Measurements from ENCODE around the gene CCDC86.
A peak's percentile ranks its signal among the peaks of the same experiment; 100 is the strongest.

The CCDC86 gene, protein sequence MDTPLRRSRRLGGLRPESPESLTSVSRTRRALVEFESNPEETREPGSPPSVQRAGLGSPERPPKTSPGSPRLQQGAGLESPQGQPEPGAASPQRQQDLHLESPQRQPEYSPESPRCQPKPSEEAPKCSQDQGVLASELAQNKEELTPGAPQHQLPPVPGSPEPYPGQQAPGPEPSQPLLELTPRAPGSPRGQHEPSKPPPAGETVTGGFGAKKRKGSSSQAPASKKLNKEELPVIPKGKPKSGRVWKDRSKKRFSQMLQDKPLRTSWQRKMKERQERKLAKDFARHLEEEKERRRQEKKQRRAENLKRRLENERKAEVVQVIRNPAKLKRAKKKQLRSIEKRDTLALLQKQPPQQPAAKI

DNA sequence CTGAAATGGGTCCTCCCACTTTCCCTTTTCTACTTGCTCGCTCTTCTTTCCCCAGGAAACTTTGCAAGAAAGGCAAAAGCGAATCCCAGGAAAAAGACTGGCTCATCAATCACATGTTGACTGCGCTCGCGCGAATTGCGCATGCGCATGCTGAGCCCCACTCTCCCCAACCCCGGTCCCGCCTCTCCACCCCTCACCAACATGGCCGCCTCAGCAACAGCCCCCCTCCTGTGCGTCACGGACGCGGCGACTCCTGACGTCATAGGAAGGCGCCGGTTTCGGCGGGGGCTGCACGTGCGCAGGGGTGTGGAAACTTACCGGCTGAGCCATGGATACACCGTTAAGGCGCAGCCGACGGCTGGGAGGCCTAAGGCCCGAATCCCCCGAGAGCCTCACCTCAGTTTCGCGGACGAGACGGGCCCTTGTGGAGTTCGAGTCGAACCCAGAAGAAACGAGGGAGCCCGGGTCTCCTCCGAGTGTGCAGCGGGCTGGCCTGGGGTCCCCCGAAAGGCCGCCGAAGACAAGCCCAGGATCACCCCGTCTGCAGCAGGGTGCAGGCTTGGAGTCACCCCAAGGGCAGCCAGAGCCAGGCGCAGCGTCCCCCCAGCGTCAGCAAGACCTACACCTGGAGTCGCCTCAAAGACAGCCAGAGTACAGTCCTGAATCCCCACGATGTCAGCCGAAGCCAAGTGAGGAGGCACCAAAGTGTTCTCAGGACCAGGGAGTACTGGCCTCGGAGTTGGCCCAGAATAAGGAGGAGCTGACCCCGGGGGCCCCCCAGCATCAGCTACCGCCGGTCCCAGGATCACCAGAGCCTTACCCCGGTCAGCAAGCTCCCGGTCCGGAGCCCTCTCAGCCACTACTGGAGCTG lies at the start of gene CCDC86:
Gene CCDC86, plus strand, starts transcription at position 317 of the 871 bp plus-strand sequence. Its CDS starts 12 bp downstream, at position 329.
- peaks cover 0 to under 1% of the 10 kb centered on the region in 2 donors for H3K27me3 ChIP-seq (ENCODE audit: control insufficient read depth in 1 of 2, insufficient read depth in 2 of 2, low read length in 2 of 2)
- H3K36me3 ChIP-seq (ENCODE audit: control insufficient read depth in 2 of 2, insufficient read depth in 2 of 2, low read length in 2 of 2): no peaks in the 10 kb centered on the region
- peak within 1 kb of the TSS; percentile 41 for H3K27ac ChIP-seq (ENCODE audit: low read length)
- H3K9ac ChIP-seq (ENCODE audit: low read length in 2 of 2): peak within 1 kb of the TSS; percentile 85 to 91
- no peaks in the 10 kb centered on the region for H3K9me3 ChIP-seq (ENCODE audit: control insufficient read depth in 2 of 2, low read length in 2 of 2)
- H3K4me3 ChIP-seq (ENCODE audit: low read length in 2 of 2): peak within 1 kb of the TSS; percentile 94 to 96
- peaks cover 35% of the 10 kb centered on the region for H3K4me1 ChIP-seq (ENCODE audit: control insufficient read depth, insufficient read depth, low read length)

DNA sequence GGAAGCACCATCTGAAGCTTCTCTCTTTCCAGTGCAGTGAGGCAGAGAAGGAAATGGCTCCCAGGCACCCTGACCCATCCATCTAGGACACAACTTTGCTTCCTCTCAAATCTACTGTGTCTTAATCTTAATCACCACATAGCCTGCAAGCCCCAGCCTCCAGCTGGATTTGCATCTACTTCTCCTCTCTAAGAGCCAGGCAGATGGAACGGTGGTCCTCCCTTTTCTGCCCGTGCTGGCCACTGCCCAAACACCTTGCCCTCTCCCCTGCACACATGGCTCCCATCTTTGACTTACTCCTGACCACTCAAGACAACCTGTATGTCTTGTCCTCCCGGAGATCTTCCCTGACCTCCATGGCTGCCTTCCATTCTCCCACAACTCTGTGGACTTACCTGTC lies 49.4 kb upstream of the CCDC86 start:
- H3K9me3 ChIP-seq (ENCODE audit: control insufficient read depth in 2 of 2, low read length in 2 of 2): peaks cover 0 to 6% of the 10 kb centered on the region in 2 donors
- H3K4me3 ChIP-seq (ENCODE audit: low read length in 2 of 2): no peak overlapping the region

DNA sequence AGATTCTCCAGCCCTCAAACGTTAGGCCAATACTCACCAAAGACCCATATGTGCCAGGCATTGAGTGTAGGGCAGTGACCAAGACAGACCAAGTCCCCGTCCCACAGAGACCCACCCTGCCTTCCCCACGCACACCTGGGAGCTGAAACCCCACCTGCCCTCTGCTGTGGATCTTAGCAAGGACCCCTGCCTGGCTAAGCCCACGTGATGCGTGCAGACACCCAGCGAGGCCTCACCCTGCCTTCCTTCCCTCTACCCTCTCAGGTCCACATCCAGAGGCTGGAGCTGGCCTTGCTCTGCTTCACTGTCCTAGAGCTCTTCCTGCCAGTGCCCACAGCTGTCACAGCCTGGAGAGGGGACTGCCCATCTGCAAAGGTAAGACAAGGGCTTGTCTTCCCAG lies 46.6 kb upstream of the CCDC86 start:
- Histone ChIP-seq H3K4me3 (ENCODE audit: low read length in 2 of 2) (no peak overlapping the region), H3K36me3 (ENCODE audit: control insufficient read depth in 2 of 2, insufficient read depth in 2 of 2, low read length in 2 of 2) (no peaks in the 10 kb centered on the region), H3K9me3 (ENCODE audit: control insufficient read depth in 2 of 2, low read length in 2 of 2) (peaks cover 0 to 8% of the 10 kb centered on the region in 2 donors), H3K27ac (ENCODE audit: low read length) (no peak overlapping the region), H3K9ac (ENCODE audit: low read length in 2 of 2) (no peak overlapping the region), H3K4me1 (ENCODE audit: control insufficient read depth, insufficient read depth, low read length) (no peaks in the 10 kb centered on the region), H3K27me3 (ENCODE audit: control insufficient read depth in 1 of 2, insufficient read depth in 2 of 2, low read length in 2 of 2) (peaks cover 3 to 5% of the 10 kb centered on the region in 2 donors)

More for the DNA sequence above, 49.4 kb upstream of the CCDC86 start:
- H3K27me3 ChIP-seq (ENCODE audit: control insufficient read depth in 1 of 2, insufficient read depth in 2 of 2, low read length in 2 of 2): no peaks in the 10 kb centered on the region
- no peak overlapping the region for H3K27ac ChIP-seq (ENCODE audit: low read length)
- H3K36me3 ChIP-seq (ENCODE audit: control insufficient read depth in 2 of 2, insufficient read depth in 2 of 2, low read length in 2 of 2): no peaks in the 10 kb centered on the region
- H3K4me1 ChIP-seq (ENCODE audit: control insufficient read depth, insufficient read depth, low read length): peaks cover under 1% of the 10 kb centered on the region
- H3K9ac ChIP-seq (ENCODE audit: low read length in 2 of 2): no peak overlapping the region

DNA sequence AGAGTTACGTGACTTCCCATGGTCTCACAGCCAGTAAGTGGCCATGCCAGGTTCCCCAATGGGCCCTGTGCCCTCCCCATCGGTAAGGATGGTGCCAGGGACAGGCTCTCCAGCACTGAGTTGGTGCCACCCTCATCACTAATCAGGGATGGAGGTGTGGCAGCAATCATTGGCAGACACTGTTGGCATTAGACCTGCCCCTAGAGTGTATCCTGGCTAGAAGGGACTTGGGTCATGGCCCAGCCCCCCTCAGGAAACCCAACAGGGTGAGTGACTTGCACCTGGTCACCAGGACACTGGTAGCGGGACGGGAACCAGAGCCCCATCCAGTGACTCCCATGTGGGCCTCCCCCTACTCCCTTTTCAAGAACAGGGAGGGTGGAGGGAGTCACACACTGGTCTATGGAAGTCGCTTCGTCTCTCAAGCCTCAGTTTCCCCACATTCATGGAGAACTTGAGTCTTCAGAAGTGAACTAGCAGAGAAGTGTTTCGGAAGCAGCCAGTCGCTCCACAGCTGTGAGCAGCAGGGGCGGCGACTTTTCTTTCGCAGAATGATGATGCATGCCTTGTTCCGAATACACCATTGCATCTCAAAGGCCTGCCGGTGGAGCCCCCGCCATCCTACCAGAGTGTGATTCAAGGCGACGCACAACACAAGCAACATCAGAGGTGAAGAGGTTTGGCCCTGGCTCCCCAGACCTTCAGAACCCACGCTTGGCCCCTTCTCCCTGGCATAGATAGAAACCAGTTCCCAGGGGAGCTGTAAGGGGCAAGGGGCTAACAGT lies 43.9 kb upstream of the CCDC86 start:
- H3K36me3 ChIP-seq (ENCODE audit: control insufficient read depth in 2 of 2, insufficient read depth in 2 of 2, low read length in 2 of 2): no peaks in the 10 kb centered on the region
- H3K27ac ChIP-seq (ENCODE audit: low read length): no peak overlapping the region
- no peak overlapping the region for H3K9ac ChIP-seq (ENCODE audit: low read length in 2 of 2)
- H3K27me3 ChIP-seq (ENCODE audit: control insufficient read depth in 1 of 2, insufficient read depth in 2 of 2, low read length in 2 of 2): peaks cover 3 to 5% of the 10 kb centered on the region in 2 donors
- H3K9me3 ChIP-seq (ENCODE audit: control insufficient read depth in 2 of 2, low read length in 2 of 2): peaks cover 0 to 8% of the 10 kb centered on the region in 2 donors
- no peak overlapping the region for H3K4me3 ChIP-seq (ENCODE audit: low read length in 2 of 2)
- H3K4me1 ChIP-seq (ENCODE audit: control insufficient read depth, insufficient read depth, low read length): no peaks in the 10 kb centered on the region

DNA sequence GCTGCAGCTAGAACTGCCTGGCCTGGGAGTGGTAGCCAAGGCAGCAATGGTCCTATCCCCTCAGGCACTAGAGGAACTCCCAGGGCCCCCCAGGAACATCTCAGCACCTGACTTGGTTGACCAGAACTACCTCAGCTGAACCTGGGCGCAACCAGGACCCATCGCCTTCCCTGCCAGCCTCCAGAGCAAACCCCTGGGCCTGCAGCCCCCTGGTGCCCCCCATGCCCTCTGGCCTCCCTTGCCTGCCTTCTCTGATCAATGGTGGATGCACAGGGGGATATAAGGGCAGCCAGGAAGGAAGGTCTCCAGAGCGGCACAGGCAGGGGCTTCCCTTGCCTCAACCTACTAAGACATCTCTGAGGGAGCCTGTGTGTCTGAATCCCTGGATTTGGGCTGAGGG lies 43.3 kb upstream of the CCDC86 start:
- Histone ChIP-seq H3K4me1 (ENCODE audit: control insufficient read depth, insufficient read depth, low read length) (no peaks in the 10 kb centered on the region), H3K27me3 (ENCODE audit: control insufficient read depth in 1 of 2, insufficient read depth in 2 of 2, low read length in 2 of 2) (peaks cover 3 to 5% of the 10 kb centered on the region in 2 donors), H3K27ac (ENCODE audit: low read length) (no peak overlapping the region), H3K36me3 (ENCODE audit: control insufficient read depth in 2 of 2, insufficient read depth in 2 of 2, low read length in 2 of 2) (no peaks in the 10 kb centered on the region), H3K4me3 (ENCODE audit: low read length in 2 of 2) (no peak overlapping the region), H3K9me3 (ENCODE audit: control insufficient read depth in 2 of 2, low read length in 2 of 2) (peaks cover 0 to 8% of the 10 kb centered on the region in 2 donors), H3K9ac (ENCODE audit: low read length in 2 of 2) (no peak overlapping the region)

DNA sequence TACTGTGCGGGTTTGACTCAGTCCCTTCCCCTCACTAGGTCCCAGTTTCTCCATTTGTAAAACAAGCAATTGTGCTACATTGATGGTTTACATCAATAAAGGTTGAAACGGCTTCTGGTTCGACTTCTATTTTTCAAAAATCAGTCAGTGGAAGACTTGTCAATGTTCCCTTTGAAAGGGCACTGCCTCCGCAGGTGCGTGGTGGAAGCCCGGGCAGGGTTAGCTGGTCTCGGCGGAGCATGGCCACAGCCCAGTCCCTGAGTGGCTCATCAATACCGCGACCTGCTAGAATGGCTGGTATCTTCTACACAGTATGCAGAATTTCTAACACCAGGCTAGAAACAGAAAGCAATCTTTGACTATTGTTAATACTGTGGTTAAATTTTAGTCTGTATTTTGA lies 40.7 kb upstream of the CCDC86 start:
- Histone ChIP-seq H3K9ac (ENCODE audit: low read length in 2 of 2) (no peak overlapping the region), H3K27me3 (ENCODE audit: control insufficient read depth in 1 of 2, insufficient read depth in 2 of 2, low read length in 2 of 2) (peaks cover 3 to 5% of the 10 kb centered on the region in 2 donors), H3K36me3 (ENCODE audit: control insufficient read depth in 2 of 2, insufficient read depth in 2 of 2, low read length in 2 of 2) (no peaks in the 10 kb centered on the region), H3K4me3 (ENCODE audit: low read length in 2 of 2) (no peak overlapping the region), H3K9me3 (ENCODE audit: control insufficient read depth in 2 of 2, low read length in 2 of 2) (peaks cover 0 to 8% of the 10 kb centered on the region in 2 donors), H3K27ac (ENCODE audit: low read length) (no peak overlapping the region), H3K4me1 (ENCODE audit: control insufficient read depth, insufficient read depth, low read length) (no peaks in the 10 kb centered on the region)

DNA sequence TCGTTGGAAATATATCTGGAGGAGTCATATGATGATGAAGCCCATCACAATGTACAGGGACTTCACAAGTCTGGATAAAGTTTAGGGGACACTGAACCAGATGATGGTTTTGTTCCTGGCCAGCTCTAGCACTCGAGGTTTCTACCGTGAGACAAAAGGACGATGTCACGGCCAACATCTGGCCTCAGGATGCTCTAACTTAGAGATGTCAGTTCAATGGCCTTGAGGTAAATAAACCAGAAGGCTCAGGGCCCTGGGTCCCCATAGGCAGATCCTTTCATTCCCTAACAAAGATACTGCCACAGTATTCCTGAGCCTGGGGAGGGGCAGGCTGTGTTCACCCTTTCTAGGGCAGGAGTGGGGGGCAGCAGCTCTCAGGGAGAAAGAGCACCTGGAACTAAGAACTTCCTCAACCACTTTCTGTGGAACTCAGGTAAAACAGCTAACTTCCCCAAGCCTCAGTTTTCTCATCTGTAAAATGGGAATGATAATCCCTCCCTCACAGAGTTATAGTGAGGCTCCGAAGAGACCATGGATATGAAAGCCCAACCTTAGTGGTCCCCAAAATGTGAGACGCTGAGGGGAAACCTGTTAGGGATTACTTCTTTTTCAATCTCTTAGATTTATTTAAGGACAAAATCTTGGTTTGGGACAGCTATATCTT lies 38.5 kb upstream of the CCDC86 start:
- no peaks in the 10 kb centered on the region for H3K36me3 ChIP-seq (ENCODE audit: control insufficient read depth in 2 of 2, insufficient read depth in 2 of 2, low read length in 2 of 2)
- H3K9ac ChIP-seq (ENCODE audit: low read length in 2 of 2): no peak overlapping the region
- H3K9me3 ChIP-seq (ENCODE audit: control insufficient read depth in 2 of 2, low read length in 2 of 2): no peaks in the 10 kb centered on the region
- H3K27me3 ChIP-seq (ENCODE audit: control insufficient read depth in 1 of 2, insufficient read depth in 2 of 2, low read length in 2 of 2): peaks cover 0 to 5% of the 10 kb centered on the region in 2 donors
- no peak overlapping the region for H3K4me3 ChIP-seq (ENCODE audit: low read length in 2 of 2)
- no peaks in the 10 kb centered on the region for H3K4me1 ChIP-seq (ENCODE audit: control insufficient read depth, insufficient read depth, low read length)
- no peak overlapping the region for H3K27ac ChIP-seq (ENCODE audit: low read length)

DNA sequence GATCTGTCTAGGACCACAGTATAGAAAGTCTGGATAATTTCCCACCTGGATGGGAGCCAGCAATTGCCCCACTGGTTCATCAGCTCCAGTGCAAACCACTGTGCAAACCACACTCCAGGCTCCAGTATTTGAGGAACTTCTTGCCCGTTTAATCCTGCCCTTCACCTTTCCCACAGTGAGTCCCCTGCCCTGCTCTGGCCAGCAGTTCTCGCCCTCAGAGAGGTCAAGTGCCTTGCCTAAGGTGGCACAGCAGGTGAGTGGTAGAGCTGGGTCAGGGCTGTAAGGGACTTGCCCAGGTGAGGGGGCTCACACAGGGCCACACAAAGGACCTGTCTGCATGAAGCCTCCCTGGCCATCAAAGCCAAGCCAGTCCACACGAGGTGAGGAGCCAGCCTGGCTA lies 32.7 kb upstream of the CCDC86 start:
- Histone ChIP-seq H3K9ac (ENCODE audit: low read length in 2 of 2) (no peak overlapping the region), H3K27me3 (ENCODE audit: control insufficient read depth in 1 of 2, insufficient read depth in 2 of 2, low read length in 2 of 2) (peaks cover 0 to 3% of the 10 kb centered on the region in 2 donors), H3K4me3 (ENCODE audit: low read length in 2 of 2) (no peak overlapping the region), H3K9me3 (ENCODE audit: control insufficient read depth in 2 of 2, low read length in 2 of 2) (no peaks in the 10 kb centered on the region), H3K27ac (ENCODE audit: low read length) (no peak overlapping the region), H3K4me1 (ENCODE audit: control insufficient read depth, insufficient read depth, low read length) (no peaks in the 10 kb centered on the region), H3K36me3 (ENCODE audit: control insufficient read depth in 2 of 2, insufficient read depth in 2 of 2, low read length in 2 of 2) (no peaks in the 10 kb centered on the region)

DNA sequence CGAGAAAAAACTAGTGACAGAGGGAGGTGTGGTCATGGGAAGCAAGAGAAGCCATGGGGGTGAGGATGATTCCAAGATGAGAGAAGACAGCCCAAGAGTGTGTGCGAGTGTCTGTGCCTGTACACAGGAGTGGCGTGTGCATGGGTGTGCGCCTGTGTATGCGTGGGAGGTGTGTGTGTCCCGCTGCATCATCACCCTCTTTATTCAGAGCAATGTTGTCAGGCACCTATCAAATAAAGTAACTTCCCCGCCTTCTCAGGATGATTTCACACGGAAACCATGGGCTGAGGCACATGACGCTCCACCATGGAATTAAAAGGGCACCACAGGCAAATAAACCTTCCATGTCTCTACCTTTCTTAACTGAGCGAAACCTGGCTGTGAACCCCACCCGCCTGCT lies 32.2 kb upstream of the CCDC86 start:
- Histone ChIP-seq H3K4me3 (ENCODE audit: low read length in 2 of 2) (no peak overlapping the region), H3K9ac (ENCODE audit: low read length in 2 of 2) (no peak overlapping the region), H3K9me3 (ENCODE audit: control insufficient read depth in 2 of 2, low read length in 2 of 2) (no peaks in the 10 kb centered on the region), H3K36me3 (ENCODE audit: control insufficient read depth in 2 of 2, insufficient read depth in 2 of 2, low read length in 2 of 2) (no peaks in the 10 kb centered on the region), H3K27ac (ENCODE audit: low read length) (no peak overlapping the region), H3K4me1 (ENCODE audit: control insufficient read depth, insufficient read depth, low read length) (no peaks in the 10 kb centered on the region), H3K27me3 (ENCODE audit: control insufficient read depth in 1 of 2, insufficient read depth in 2 of 2, low read length in 2 of 2) (peaks cover 0 to 3% of the 10 kb centered on the region in 2 donors)

DNA sequence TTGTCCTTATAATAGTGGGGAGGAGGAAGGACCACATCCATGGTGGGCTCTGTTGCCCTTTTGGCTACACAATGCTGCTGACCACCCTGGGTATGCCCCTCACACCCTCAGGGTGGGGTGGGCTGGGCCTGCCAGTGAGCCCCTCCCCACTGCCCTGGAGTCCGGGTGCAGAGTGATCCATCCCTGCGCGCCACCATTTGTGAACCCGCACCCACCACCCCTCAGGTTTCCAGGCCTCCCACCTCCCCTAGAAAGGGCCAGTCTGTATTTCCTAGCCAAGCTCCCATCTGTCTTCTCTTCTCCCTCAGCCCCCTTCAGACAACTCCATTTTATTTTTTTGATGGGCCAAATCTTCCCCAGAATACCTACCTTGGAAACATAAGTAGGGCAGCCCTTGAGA lies 31.8 kb upstream of the CCDC86 start:
- H3K4me1 ChIP-seq (ENCODE audit: control insufficient read depth, insufficient read depth, low read length): no peaks in the 10 kb centered on the region
- H3K27ac ChIP-seq (ENCODE audit: low read length): no peak overlapping the region
- H3K36me3 ChIP-seq (ENCODE audit: control insufficient read depth in 2 of 2, insufficient read depth in 2 of 2, low read length in 2 of 2): no peaks in the 10 kb centered on the region
- no peak overlapping the region for H3K4me3 ChIP-seq (ENCODE audit: low read length in 2 of 2)
- peaks cover 0 to 3% of the 10 kb centered on the region in 2 donors for H3K27me3 ChIP-seq (ENCODE audit: control insufficient read depth in 1 of 2, insufficient read depth in 2 of 2, low read length in 2 of 2)
- no peak overlapping the region for H3K9ac ChIP-seq (ENCODE audit: low read length in 2 of 2)
- no peaks in the 10 kb centered on the region for H3K9me3 ChIP-seq (ENCODE audit: control insufficient read depth in 2 of 2, low read length in 2 of 2)

Measured in stomach smooth muscle (tissue), 2 donors.